ENCODE data around the gene WDR17. TPM values are rescaled to one million over a fixed set of nuclear protein-coding genes. Genes with fewer than 3 reads are reported as not detected.

Gene WDR17
- total RNA-seq (2022; extraction: Qiagen RNA extraction; ENCODE audit: low read depth): 1.6 to 2.9 TPM (median 2.1 TPM) in 5 replicates

DNA sequence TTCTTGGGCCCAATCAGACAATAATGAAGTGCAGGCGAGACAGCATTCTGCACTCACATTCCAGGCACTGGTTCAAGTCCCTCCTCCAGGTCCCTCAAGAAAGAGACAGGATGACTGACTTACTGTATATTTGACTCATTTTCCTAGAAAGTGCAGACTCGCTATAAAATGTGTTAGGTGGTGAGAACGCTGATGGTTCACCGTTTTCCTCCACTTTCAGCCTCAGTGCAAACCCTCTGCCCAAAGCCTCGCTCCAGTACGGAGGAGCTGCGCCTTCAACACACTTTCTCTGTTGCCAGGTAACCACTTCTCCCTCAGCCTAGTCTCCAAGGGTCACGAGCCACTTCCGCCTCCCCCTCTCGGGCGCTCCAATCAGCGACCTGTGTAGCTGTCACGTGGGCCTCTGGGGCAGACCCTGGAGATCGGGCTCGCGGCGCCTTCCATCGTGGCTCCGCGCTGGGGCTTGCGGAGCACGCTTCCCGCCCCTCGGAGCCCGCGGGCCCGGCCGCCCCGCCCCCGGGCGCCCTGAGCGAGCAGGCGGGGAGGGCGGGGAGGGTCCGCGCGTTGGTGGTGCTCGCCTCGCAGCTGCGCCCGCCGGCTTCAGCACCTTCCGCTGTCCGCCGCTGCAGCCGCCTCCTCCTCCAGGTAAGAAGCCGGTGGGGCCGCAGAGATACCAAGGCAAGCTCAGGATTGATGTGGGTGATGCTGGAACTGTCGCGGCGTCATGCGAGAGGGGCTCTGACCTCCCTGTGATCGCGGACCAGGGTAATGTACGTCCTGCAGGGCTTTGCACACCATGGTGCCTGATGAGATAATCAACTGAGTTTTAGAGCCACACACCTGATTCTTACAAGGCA is at the start of gene WDR17:
TSS of gene WDR17 (plus strand) at position 407 of the 857 bp plus-strand sequence. CDS start 45,740 bp downstream, outside the sequence.

DNA sequence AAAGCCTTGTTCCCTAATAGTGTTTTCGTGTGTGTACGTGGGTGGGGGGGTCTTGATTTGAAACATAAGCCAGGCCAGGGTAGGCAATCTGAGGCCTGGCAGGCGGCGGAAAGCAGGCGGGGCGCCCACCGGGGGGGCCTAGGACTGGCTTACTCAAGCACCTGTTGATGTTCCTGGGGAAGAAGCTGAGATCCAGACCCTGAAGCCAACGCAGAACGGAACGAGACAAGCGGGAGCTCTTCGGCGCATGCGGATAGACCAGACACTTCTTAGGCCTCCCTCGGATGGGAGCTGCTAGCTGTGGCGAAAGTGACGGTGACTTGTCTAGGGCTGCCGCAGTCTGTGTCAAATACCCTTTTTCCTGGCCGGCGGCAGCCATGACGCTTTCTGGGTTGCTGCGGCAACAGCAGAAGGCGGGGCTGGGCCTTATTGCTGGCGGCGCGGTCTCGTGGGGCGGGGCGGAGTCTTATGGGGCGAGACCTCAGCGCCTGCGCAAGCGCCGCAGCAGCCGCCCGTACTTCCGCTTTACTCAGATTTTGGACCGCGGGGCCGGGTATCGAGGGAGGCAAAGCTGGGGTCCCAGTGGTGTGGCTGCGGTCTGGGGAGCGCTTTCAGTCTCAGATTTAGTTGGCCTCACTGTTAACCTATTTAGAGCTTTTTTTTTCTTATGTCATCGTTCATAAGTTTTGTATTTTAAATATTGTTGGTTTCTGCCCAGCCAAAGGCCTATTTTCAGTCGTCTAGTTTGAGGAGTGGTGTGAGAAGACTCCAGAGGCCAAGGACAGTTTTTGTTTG is 129.7 kb downstream of the WDR17 start, which contains the start of gene SPATA4:
TSS of gene SPATA4 (minus strand) at position 402 of the 795 bp plus-strand sequence. CDS start at position 379, 23 bp downstream.

Other genes with a start within 250 kb of the WDR17 start
- 0.07 to 0.55 TPM (median 0.17 TPM) in 4 of 5 replicates, not detected in the other for gene SPATA4, start 129.7 kb downstream of the WDR17 start, total RNA-seq (2022; extraction: Qiagen RNA extraction; ENCODE audit: low read depth)
- gene ASB5, start 203.4 kb downstream of the WDR17 start, total RNA-seq (2022; extraction: Qiagen RNA extraction; ENCODE audit: low read depth): 0.06 to 0.10 TPM in 2 of 5 replicates, not detected in the others